ENCODE data around the gene CELF1.
A peak's percentile ranks its signal among the peaks of the same experiment; 100 is the strongest.

The CELF1 gene

DNA sequence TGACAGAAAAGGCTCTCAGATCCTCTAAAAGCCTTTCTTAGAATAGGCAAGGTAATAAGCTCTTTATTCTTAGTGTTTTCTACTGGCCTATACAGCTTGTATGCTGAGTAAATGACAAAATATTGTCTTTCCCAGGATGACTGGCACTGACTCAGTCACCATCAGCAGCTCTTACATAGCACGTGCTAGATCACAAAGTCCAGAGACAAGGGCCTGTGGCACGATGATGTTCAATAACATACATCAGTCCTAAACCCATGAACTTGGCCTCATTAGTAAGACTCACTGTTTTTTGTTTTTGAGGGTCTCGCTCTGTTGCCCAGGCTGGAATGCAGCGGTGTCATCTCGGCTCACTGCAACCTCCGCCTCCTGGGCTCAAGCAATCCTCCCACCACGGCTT lies 42.7 kb downstream of the CELF1 start:
- H3K9ac ChIP-seq (ENCODE audit: low read length): no peak overlapping the region
- H2BK15ac ChIP-seq (ENCODE audit: low read depth, poor library complexity, severe bottlenecking): no peak overlapping the region
- H3K27me3 ChIP-seq (ENCODE audit: control insufficient read depth in 1 of 2, insufficient read depth in 1 of 2, low read length in 2 of 2): no peaks in the 10 kb centered on the region
- no peak overlapping the region for H4K91ac ChIP-seq (ENCODE audit: low read length)
- no peaks in the 10 kb centered on the region for H3K9me3 ChIP-seq (ENCODE audit: control insufficient read depth, low read length)
- no peak overlapping the region for H3K27ac ChIP-seq (ENCODE audit: low read length, poor library complexity, severe bottlenecking)
- H2AFZ ChIP-seq (ENCODE audit: low read depth, low read length): no peak overlapping the region
- no peaks in the 10 kb centered on the region for H3K79me1 ChIP-seq (replicated peaks; ENCODE audit: low read length, poor library complexity, severe bottlenecking)
- H3K4ac ChIP-seq (ENCODE audit: low read depth in 1 of 2, low read length in 2 of 2): no peak overlapping the region
- no peak overlapping the region for H2AK5ac ChIP-seq (ENCODE audit: low read length, severe bottlenecking)
- H3K4me2 ChIP-seq (ENCODE audit: low read length, poor library complexity, severe bottlenecking): no peak overlapping the region
- H4K8ac ChIP-seq (ENCODE audit: low read length): no peak overlapping the region
- H3K14ac ChIP-seq (ENCODE audit: low read length in 2 of 2): no peak overlapping the region
- no peak overlapping the region for H3K23ac ChIP-seq (ENCODE audit: low read length in 2 of 2)
- WGBS: 84% methylated on average over 3 of the region's 7 CpGs
- no peak overlapping the region for H3K4me3 ChIP-seq (ENCODE audit: insufficient read depth in 1 of 2, low read depth in 1 of 2, low read length in 2 of 2)
- H3K18ac ChIP-seq (ENCODE audit: low read depth in 1 of 2, low read length in 2 of 2): no peak overlapping the region
- no peak overlapping the region for H2BK5ac ChIP-seq (ENCODE audit: low read depth, low read length, poor library complexity, severe bottlenecking)
- no peak overlapping the region for H2BK120ac ChIP-seq (ENCODE audit: low read depth, low read length)
- DNase-seq: no peak
- peaks cover 18% of the 10 kb centered on the region for H3K4me1 ChIP-seq (ENCODE audit: control insufficient read depth, insufficient read depth, low read depth, low read length)
- peaks cover 0 to 7% of the 10 kb centered on the region in 2 experiments for H3K36me3 ChIP-seq (ENCODE audit: control insufficient read depth in 1 of 2, insufficient read depth in 2 of 2, low read depth in 1 of 2, low read length in 2 of 2)
- peak overlapping the region in 1 of 2 experiments; percentile 15 for H2BK12ac ChIP-seq (ENCODE audit: low read length in 2 of 2)

DNA sequence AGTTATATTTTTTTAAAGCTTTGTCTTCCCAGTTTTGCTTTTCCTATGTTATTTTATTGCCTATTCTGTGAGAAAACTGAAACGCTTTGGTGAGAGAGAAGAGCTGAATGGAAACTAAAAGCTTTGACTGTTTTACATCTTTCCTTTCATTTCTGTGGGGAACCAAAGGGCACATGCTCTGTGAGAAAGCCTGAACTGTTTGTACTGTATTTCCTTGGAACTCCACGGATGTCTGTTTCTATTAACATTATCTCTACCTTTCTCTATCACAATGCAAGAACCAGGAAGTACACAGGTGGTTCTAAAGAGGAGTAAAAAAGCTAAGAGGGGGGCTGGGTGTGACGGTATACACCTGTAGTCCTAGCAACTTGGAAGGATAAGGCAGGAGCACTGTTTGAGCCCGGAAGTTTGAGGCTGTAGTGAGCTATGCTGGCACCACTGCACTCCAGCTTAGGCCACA lies 43.8 kb downstream of the CELF1 start:
- no peak overlapping the region for H3K27ac ChIP-seq (ENCODE audit: low read length, poor library complexity, severe bottlenecking)
- no peak overlapping the region for H3K14ac ChIP-seq (ENCODE audit: low read length in 2 of 2)
- no peak overlapping the region for H4K8ac ChIP-seq (ENCODE audit: low read length)
- H3K18ac ChIP-seq (ENCODE audit: low read depth in 1 of 2, low read length in 2 of 2): no peak overlapping the region
- no peak overlapping the region for H3K4me2 ChIP-seq (ENCODE audit: low read length, poor library complexity, severe bottlenecking)
- H3K9ac ChIP-seq (ENCODE audit: low read length): no peak overlapping the region
- no peak overlapping the region for H3K4ac ChIP-seq (ENCODE audit: low read depth in 1 of 2, low read length in 2 of 2)
- no peak overlapping the region for H2AFZ ChIP-seq (ENCODE audit: low read depth, low read length)
- H2AK5ac ChIP-seq (ENCODE audit: low read length, severe bottlenecking): no peak overlapping the region
- no peak for DNase-seq
- no peak overlapping the region for H2BK5ac ChIP-seq (ENCODE audit: low read depth, low read length, poor library complexity, severe bottlenecking)
- peaks cover 19% of the 10 kb centered on the region for H3K4me1 ChIP-seq (ENCODE audit: control insufficient read depth, insufficient read depth, low read depth, low read length)
- no peaks in the 10 kb centered on the region for H3K27me3 ChIP-seq (ENCODE audit: control insufficient read depth in 1 of 2, insufficient read depth in 1 of 2, low read length in 2 of 2)
- H2BK120ac ChIP-seq (ENCODE audit: low read depth, low read length): no peak overlapping the region
- 88% methylated on average over 3 of the region's 4 CpGs for WGBS
- peaks cover 4 to 10% of the 10 kb centered on the region in 2 experiments for H3K36me3 ChIP-seq (ENCODE audit: control insufficient read depth in 1 of 2, insufficient read depth in 2 of 2, low read depth in 1 of 2, low read length in 2 of 2)
- H4K91ac ChIP-seq (ENCODE audit: low read length): no peak overlapping the region
- no peak overlapping the region for H2BK12ac ChIP-seq (ENCODE audit: low read length in 2 of 2)
- H3K9me3 ChIP-seq (ENCODE audit: control insufficient read depth, low read length): no peaks in the 10 kb centered on the region
- H3K4me3 ChIP-seq (ENCODE audit: insufficient read depth in 1 of 2, low read depth in 1 of 2, low read length in 2 of 2): no peak overlapping the region
- H2BK15ac ChIP-seq (ENCODE audit: low read depth, poor library complexity, severe bottlenecking): no peak overlapping the region
- no peaks in the 10 kb centered on the region for H3K79me1 ChIP-seq (replicated peaks; ENCODE audit: low read length, poor library complexity, severe bottlenecking)
- H3K23ac ChIP-seq (ENCODE audit: low read length in 2 of 2): no peak overlapping the region

DNA sequence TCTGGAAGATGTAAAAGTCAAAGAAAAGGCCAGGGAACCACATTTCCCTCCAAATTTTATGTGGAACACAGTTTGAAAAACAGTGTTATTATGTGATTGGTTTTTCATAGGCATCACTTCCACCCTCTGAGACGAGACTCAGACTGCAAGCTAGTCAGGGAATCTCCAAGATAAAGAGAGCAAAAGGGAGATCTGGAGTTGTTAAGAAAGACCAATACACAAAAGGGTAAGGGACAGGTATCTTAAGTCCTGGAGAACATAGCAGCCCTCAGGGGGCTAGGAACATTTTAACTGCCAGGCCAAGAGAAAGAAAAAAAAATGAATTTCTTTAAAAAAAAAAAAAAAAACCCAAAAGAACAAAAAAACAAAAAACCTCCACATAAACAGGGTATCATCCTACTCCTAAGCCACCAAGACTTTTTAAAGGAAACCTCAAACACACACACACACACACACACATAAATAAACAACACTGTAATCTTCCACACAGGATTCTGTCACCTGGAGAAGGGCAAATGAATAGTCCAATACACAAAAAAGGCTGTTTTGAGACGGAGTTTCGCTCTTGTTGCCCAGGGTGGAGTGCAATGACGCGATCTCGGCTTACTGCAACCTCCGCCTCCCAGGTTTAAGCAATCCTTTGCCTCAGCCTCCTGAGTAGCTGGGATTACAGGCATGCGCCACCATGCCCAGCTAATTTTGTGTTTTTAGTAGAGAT lies 44.5 kb downstream of the CELF1 start:
- Histone ChIP-seq H3K4me2 (ENCODE audit: low read length, poor library complexity, severe bottlenecking) (no peak overlapping the region), H4K91ac (ENCODE audit: low read length) (no peak overlapping the region), H3K27ac (ENCODE audit: low read length, poor library complexity, severe bottlenecking) (no peak overlapping the region), H3K18ac (ENCODE audit: low read depth in 1 of 2, low read length in 2 of 2) (no peak overlapping the region), H2AFZ (ENCODE audit: low read depth, low read length) (no peak overlapping the region), H2AK5ac (ENCODE audit: low read length, severe bottlenecking) (no peak overlapping the region), H3K36me3 (ENCODE audit: control insufficient read depth in 1 of 2, insufficient read depth in 2 of 2, low read depth in 1 of 2, low read length in 2 of 2) (peaks cover 4 to 10% of the 10 kb centered on the region in 2 experiments), H3K9me3 (ENCODE audit: control insufficient read depth, low read length) (no peaks in the 10 kb centered on the region), H2BK12ac (ENCODE audit: low read length in 2 of 2) (no peak overlapping the region), H2BK120ac (ENCODE audit: low read depth, low read length) (no peak overlapping the region), H3K79me1 (replicated peaks; ENCODE audit: low read length, poor library complexity, severe bottlenecking) (no peaks in the 10 kb centered on the region), H3K23ac (ENCODE audit: low read length in 2 of 2) (no peak overlapping the region), H3K9ac (ENCODE audit: low read length) (no peak overlapping the region), H4K8ac (ENCODE audit: low read length) (no peak overlapping the region), H3K4me1 (ENCODE audit: control insufficient read depth, insufficient read depth, low read depth, low read length) (peaks cover 20% of the 10 kb centered on the region), H3K4me3 (ENCODE audit: insufficient read depth in 1 of 2, low read depth in 1 of 2, low read length in 2 of 2) (no peak overlapping the region), H3K14ac (ENCODE audit: low read length in 2 of 2) (no peak overlapping the region), H3K4ac (ENCODE audit: low read depth in 1 of 2, low read length in 2 of 2) (no peak overlapping the region), H2BK15ac (ENCODE audit: low read depth, poor library complexity, severe bottlenecking) (no peak overlapping the region), H2BK5ac (ENCODE audit: low read depth, low read length, poor library complexity, severe bottlenecking) (no peak overlapping the region), H3K27me3 (ENCODE audit: control insufficient read depth in 1 of 2, insufficient read depth in 1 of 2, low read length in 2 of 2) (no peaks in the 10 kb centered on the region)
- WGBS: 90% methylated on average over 8 of the region's 8 CpGs
- DNase-seq: no peak

DNA sequence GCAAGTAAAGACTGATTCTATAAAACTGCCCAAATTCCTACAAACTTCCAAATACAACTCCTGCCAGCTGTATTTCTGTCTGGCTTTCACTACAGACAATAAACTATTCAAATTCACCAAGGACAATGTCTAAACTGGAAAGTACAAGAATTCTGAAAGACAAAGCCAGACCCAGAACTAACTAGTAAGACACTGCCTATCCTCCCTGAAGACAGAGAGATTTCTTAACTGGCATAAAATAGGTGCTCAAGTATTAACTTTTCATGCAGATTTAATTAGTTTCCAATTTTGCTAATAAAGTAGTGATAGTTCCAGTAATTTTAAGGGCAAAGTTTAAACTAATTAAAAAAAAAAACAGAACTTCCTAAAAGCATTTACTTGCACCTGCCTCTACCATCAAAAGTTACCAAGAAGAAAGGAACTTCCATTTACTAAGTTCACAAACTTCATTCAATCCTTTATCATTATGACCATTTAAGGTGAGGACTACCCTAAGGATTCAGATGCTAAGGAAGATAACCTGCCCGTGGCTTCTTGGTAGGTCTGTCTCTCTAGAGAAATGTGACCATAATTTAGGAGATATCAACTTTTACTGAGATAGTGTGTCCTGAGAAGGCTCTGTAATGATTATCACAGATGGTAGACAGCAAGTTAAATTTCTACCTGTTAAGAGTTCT lies 45.2 kb downstream of the CELF1 start:
- no peaks in the 10 kb centered on the region for H3K9me3 ChIP-seq (ENCODE audit: control insufficient read depth, low read length)
- H4K91ac ChIP-seq (ENCODE audit: low read length): no peak overlapping the region
- no peak overlapping the region for H2AK5ac ChIP-seq (ENCODE audit: low read length, severe bottlenecking)
- no peak for DNase-seq
- no peak overlapping the region for H3K4ac ChIP-seq (ENCODE audit: low read depth in 1 of 2, low read length in 2 of 2)
- no peak overlapping the region for H2BK120ac ChIP-seq (ENCODE audit: low read depth, low read length)
- no peak overlapping the region for H3K4me3 ChIP-seq (ENCODE audit: insufficient read depth in 1 of 2, low read depth in 1 of 2, low read length in 2 of 2)
- H3K27ac ChIP-seq (ENCODE audit: low read length, poor library complexity, severe bottlenecking): no peak overlapping the region
- H3K36me3 ChIP-seq (ENCODE audit: control insufficient read depth in 1 of 2, insufficient read depth in 2 of 2, low read depth in 1 of 2, low read length in 2 of 2): peaks cover 4 to 10% of the 10 kb centered on the region in 2 experiments
- H4K8ac ChIP-seq (ENCODE audit: low read length): no peak overlapping the region
- H3K9ac ChIP-seq (ENCODE audit: low read length): peak overlapping the region; percentile 14
- H2BK12ac ChIP-seq (ENCODE audit: low read length in 2 of 2): no peak overlapping the region
- H2BK5ac ChIP-seq (ENCODE audit: low read depth, low read length, poor library complexity, severe bottlenecking): no peak overlapping the region
- no peak overlapping the region for H2BK15ac ChIP-seq (ENCODE audit: low read depth, poor library complexity, severe bottlenecking)
- no peak overlapping the region for H3K4me2 ChIP-seq (ENCODE audit: low read length, poor library complexity, severe bottlenecking)
- 59% methylated on average over 1 of the region's 1 CpG for WGBS
- peaks cover 20% of the 10 kb centered on the region for H3K4me1 ChIP-seq (ENCODE audit: control insufficient read depth, insufficient read depth, low read depth, low read length)
- no peak overlapping the region for H3K14ac ChIP-seq (ENCODE audit: low read length in 2 of 2)
- no peak overlapping the region for H2AFZ ChIP-seq (ENCODE audit: low read depth, low read length)
- H3K18ac ChIP-seq (ENCODE audit: low read depth in 1 of 2, low read length in 2 of 2): no peak overlapping the region
- no peaks in the 10 kb centered on the region for H3K79me1 ChIP-seq (replicated peaks; ENCODE audit: low read length, poor library complexity, severe bottlenecking)
- H3K23ac ChIP-seq (ENCODE audit: low read length in 2 of 2): no peak overlapping the region
- H3K27me3 ChIP-seq (ENCODE audit: control insufficient read depth in 1 of 2, insufficient read depth in 1 of 2, low read length in 2 of 2): no peaks in the 10 kb centered on the region

All from mesenchymal stem cell (in vitro differentiated cells and primary cell).